Measurements from ENCODE around the gene METTL5.
A peak's percentile ranks its signal among the peaks of the same experiment; 100 is the strongest.

The METTL5 gene

DNA sequence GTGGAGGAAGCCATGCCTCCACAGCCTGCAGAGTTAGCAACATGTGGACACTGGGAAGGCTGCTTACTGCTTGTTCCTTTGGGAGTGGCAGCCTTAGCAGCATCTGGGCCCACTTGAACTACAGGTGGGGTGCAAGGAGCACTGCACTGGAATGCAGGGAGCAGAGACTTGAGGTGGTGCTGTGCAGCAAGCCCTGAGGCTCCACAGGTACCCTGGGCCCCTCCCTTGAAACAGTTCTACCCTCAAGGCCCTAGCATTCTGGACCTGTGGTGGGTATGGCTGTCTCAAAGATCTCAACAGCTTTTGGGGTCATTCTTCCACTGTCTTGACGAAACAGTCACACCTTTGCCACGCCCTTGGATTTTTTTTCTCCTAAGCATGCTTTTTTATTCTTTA is 16.0 kb upstream of the METTL5 start:
- TF ChIP-seq, protein P1, sequence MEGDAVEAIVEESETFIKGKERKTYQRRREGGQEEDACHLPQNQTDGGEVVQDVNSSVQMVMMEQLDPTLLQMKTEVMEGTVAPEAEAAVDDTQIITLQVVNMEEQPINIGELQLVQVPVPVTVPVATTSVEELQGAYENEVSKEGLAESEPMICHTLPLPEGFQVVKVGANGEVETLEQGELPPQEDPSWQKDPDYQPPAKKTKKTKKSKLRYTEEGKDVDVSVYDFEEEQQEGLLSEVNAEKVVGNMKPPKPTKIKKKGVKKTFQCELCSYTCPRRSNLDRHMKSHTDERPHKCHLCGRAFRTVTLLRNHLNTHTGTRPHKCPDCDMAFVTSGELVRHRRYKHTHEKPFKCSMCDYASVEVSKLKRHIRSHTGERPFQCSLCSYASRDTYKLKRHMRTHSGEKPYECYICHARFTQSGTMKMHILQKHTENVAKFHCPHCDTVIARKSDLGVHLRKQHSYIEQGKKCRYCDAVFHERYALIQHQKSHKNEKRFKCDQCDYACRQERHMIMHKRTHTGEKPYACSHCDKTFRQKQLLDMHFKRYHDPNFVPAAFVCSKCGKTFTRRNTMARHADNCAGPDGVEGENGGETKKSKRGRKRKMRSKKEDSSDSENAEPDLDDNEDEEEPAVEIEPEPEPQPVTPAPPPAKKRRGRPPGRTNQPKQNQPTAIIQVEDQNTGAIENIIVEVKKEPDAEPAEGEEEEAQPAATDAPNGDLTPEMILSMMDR (IDR thresholded peaks at IDR 0.05) = no peak
- no peak overlapping the region for H3K27ac ChIP-seq
- DNase-seq (ENCODE audit: low spot score) = no peak
- no peak overlapping the region for H3K4me3 ChIP-seq

DNA sequence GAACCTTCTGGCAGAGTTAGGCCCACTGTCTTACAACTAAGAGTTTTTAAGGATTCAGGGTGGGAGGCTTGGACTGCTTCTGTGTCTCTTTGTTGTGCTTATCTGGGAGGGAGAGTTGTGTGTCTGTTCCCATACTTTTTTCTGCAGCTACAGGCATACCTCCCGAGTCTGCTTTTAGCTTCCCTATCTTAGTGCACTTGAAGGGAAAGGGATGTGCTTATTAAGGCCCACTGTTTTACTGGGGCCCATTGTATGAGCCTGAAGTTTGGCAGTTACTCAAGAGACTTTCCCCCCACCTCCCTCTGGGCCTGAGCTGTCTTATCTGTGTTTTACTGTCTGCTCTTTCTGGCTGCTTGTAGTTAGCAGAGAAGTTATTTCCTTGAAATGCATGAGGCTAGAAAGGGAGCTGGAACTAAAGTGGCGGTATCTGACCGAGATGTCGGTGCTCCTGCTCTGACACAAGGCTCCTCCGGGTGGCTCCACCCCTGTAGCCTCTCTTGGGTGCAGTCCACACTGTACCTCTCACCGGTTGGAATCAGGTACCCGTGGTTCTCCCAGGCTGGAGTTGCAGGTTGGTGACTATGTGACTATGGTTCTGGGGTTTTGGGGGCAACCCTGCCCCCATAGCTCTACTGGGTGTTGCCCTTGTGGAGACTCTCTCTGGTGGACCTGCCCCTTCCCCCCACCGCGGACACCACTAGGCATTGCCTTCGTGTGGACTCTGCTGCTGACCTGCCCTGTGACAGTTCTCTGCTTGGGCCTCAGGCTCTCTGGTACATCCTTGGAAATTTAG is 15.4 kb upstream of the METTL5 start:
- TF ChIP-seq, protein P1 (IDR thresholded peaks at IDR 0.05) = no peak
- peak overlapping the region; percentile 11 for H3K4me3 ChIP-seq
- DNase-seq (ENCODE audit: low spot score) = no peak
- no peak overlapping the region for H3K27ac ChIP-seq

DNA sequence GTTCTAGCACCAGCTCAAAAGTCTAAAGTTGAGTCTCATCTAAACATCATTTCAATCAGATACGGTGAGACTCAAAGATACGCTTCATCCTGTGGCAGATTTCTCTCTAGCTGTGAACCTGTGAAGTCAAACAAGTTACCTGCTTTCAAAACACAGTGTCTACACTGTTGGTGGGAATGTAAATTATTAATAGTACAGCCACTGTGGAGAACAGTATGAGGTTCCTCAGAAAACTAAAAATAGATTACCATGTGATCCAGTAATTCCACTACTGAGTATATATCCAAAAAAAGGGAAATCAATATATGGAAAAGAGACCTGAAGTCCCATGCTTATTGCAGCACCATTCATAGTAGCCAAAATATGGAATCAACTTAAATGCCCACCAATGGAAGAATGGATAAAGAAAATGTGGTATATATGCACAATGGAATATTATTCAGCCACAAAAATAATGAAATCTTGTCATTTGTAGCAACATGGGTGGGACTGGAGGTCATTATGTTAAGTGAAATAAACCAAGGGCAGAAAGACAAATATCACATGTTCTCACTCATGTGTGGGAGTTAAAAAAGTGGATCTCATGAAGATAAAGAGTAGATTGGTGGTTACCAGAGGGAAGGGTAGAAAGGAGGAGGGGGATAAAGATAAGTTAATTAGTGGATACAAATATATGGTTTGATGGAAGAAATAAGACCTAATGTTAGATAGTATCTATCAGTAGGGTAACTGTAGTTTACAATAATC is 14.2 kb upstream of the METTL5 start:
- Histone ChIP-seq H3K4me3 (no peak overlapping the region), H3K27ac (no peak overlapping the region)
- TF ChIP-seq, protein P1 (IDR thresholded peaks at IDR 0.05) = no peak
- DNase-seq (ENCODE audit: low spot score) = no peak

DNA sequence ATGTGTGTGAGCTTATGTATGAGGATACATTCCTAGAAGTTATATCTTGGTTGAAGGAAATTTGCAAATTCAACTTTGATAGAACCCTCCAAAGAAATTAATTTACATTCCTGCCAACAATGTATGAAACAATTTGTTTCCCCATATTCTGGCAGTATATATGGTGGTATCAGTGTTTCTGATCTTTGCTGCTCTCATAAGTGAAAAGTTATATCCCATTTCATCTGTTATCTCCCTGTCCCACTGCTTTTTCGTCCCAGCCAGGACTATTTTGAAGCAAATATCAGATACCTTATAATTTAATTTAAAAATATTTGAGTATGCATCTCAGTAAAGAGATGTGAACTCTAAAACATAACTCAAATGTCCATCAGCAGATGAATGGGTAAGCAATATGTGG is 9.7 kb upstream of the METTL5 start:
- TF ChIP-seq, protein P1 (IDR thresholded peaks at IDR 0.05) = no peak
- no peak overlapping the region for H3K4me3 ChIP-seq
- H3K27ac ChIP-seq = no peak overlapping the region
- DNase-seq (ENCODE audit: low spot score) = no peak

DNA sequence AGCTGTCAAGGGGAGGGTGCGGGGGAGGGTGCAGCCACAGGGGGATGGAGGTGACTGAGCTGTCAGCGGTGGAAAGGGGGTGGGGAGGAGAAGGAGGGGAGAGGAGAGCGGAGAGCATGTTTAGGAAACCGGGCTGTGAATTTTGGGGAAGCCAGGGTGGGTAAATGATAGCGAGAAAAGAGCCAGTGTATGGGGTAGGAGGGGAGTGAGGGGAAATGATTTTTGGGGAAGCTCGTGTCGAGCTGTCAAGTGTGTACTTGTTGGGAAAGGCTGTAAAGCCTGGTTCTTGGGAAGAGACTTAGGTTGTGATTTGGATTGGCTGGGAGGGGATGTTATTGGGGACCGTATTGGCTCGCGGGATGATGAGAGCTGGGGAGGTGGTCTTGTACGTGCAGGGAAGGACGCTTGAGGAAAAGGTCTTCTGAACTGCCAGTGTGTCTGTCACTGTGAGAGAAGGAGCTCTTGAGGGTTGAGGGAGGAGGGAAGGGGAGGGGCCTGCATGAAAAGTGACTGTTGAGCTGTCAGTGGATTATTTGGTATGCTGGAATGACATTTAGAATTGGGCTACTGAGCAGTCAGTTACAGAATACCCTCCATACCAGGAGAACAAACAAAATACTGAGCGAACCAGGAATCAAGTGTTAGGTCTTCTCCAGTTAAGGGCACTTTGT is 3.6 kb upstream of the METTL5 start:
- DNase-seq (ENCODE audit: low spot score) = peak; percentile 80
- peak overlapping the region; percentile 87 for H3K4me3 ChIP-seq
- H3K27ac ChIP-seq = peak overlapping the region; percentile 86 to 95
- TF ChIP-seq, protein P1 (IDR thresholded peaks at IDR 0.05) = no peak

DNA sequence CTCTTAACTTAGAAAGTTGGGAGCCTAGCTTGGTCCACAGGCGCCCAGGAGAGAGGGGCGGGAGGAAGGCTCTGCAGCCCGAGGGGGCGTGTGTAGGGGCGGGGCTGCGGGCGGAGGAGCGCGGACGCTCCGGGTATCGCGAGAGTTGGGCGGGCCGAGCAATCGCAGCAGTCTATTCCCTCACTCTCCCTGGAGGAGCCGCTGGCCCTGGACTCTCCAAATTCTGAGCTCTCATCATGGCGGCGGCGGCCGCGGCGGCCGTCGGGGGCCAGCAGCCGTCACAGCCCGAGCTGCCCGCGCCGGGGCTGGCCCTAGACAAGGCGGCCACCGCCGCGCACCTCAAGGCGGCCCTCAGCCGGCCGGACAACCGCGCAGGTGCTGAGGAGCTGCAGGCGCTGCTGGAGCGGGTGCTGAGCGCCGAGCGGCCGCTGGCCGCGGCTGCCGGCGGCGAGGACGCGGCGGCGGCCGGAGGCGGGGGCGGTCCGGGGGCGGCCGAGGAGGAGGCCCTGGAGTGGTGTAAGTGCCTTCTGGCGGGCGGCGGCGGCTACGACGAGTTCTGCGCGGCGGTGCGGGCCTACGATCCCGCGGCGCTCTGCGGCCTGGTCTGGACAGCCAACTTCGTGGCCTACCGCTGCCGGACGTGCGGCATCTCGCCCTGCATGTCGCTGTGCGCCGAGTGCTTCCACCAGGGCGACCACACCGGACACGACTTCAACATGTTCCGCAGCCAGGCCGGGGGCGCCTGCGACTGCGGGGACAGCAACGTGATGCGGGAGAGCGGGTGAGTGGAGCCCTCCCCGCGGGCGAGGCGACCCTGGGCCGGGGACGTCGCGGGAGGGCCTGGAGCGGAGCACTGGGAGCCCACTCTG is 2.8 kb upstream of the METTL5 start, which contains the start of gene UBR3:
UBR3 (plus strand) TSS at position 183 of the 869 bp plus-strand sequence; CDS start at position 237, 54 bp downstream.
- H3K27ac ChIP-seq = peak within 1 kb of the TSS; percentile 86 to 95
- H3K4me3 ChIP-seq = peak within 1 kb of the TSS; percentile 87
- DNase-seq (ENCODE audit: low spot score) = peak; percentile 95
- TF ChIP-seq, protein P1 (IDR thresholded peaks at IDR 0.05) = no peak
